Measurements from ENCODE around the gene OPCML. TPM values are rescaled to one million over a fixed set of nuclear protein-coding genes. Genes with fewer than 3 reads are reported as not detected.

Gene OPCML
- total RNA-seq, 1 donor from 2014 or later: not detected

DNA sequence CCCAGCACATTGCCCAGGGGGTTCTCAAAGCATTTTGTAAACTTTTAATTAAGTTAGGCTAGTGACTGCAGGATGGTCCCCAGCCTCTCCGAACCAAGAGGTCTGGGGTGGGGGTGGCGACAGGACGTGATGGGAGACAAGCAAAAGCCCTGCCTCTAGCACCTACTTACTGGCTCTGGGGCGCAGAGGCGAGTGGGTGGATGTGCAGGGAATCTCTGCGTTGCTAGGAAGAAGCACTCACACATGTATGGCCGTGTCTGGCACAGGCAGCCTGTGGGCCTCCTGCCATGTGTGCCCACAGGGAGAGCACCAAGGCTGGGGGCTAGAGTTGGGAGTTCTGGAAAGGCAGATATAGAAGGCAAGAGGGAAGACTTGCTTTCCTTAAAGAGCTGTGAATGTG lies 6.3 kb downstream of the OPCML start:
- DNase-seq (ENCODE audit: low spot score in 2 of 2): no peak
- H3K27me3 ChIP-seq: no peaks in the 10 kb centered on the region
- intact Hi-C loops (cut with DNase I): no loop called here
- TF ChIP-seq, protein P1, sequence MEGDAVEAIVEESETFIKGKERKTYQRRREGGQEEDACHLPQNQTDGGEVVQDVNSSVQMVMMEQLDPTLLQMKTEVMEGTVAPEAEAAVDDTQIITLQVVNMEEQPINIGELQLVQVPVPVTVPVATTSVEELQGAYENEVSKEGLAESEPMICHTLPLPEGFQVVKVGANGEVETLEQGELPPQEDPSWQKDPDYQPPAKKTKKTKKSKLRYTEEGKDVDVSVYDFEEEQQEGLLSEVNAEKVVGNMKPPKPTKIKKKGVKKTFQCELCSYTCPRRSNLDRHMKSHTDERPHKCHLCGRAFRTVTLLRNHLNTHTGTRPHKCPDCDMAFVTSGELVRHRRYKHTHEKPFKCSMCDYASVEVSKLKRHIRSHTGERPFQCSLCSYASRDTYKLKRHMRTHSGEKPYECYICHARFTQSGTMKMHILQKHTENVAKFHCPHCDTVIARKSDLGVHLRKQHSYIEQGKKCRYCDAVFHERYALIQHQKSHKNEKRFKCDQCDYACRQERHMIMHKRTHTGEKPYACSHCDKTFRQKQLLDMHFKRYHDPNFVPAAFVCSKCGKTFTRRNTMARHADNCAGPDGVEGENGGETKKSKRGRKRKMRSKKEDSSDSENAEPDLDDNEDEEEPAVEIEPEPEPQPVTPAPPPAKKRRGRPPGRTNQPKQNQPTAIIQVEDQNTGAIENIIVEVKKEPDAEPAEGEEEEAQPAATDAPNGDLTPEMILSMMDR (IDR thresholded peaks at IDR 0.05): no peak
- H3K4me1 ChIP-seq: no peaks in the 10 kb centered on the region
- no peak overlapping the region for H3K4me3 ChIP-seq
- no peaks in the 10 kb centered on the region for H3K36me3 ChIP-seq
- no peaks in the 10 kb centered on the region for H3K9me3 ChIP-seq
- no peak overlapping the region for H3K27ac ChIP-seq

DNA sequence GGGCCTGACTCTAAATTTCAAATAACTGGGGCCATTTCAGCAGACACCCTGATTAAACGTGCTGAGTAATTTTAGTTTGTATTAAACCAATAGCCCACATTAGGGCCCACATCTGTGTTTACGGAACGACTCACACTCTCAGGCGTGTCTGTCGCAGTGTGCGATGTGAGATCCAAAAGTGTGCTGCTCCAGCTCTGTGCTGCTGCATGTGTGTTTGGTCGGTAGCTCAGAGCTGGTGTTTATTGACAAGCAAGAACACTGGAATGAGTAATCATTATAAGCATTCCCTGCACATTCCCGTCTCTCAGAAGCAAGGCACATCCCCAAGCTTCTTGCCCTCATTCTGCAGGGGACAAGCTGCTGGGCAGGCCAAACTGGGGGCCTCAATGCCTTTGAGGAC lies 7.8 kb downstream of the OPCML start:
- Histone ChIP-seq H3K4me1 (no peaks in the 10 kb centered on the region), H3K36me3 (no peaks in the 10 kb centered on the region), H3K4me3 (no peak overlapping the region), H3K27ac (no peak overlapping the region), H3K27me3 (no peaks in the 10 kb centered on the region), H3K9me3 (no peaks in the 10 kb centered on the region)
- intact Hi-C loops (cut with DNase I): no loop called here
- no peak for DNase-seq (ENCODE audit: low spot score in 2 of 2)
- TF ChIP-seq, protein P1 (IDR thresholded peaks at IDR 0.05): no peak

DNA sequence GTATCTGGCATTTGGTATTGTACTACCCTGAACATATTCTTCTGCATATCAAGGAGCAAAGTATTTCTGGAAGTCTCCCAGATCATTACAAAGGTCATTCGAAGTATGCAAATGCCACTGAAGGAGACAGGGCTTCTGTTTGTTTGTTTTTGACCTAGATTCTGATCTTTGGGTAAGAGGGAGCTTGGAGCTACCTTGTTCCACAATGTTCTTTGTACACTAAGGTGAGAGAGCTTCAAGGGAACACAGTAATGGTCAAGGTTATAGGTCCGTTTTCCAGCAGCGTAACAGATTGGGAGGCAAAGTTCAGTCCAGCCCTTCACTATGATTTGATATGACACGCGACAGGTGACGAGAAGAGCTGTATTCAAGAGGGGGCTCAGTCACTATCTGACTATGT lies 10.0 kb downstream of the OPCML start:
- no peaks in the 10 kb centered on the region for H3K9me3 ChIP-seq
- H3K4me3 ChIP-seq: no peak overlapping the region
- no peak for DNase-seq (ENCODE audit: low spot score in 2 of 2)
- TF ChIP-seq, protein P1 (IDR thresholded peaks at IDR 0.05): no peak
- H3K27ac ChIP-seq: no peak overlapping the region
- no peaks in the 10 kb centered on the region for H3K36me3 ChIP-seq
- H3K27me3 ChIP-seq: no peaks in the 10 kb centered on the region
- intact Hi-C loops (cut with DNase I): no loop called here
- no peaks in the 10 kb centered on the region for H3K4me1 ChIP-seq

DNA sequence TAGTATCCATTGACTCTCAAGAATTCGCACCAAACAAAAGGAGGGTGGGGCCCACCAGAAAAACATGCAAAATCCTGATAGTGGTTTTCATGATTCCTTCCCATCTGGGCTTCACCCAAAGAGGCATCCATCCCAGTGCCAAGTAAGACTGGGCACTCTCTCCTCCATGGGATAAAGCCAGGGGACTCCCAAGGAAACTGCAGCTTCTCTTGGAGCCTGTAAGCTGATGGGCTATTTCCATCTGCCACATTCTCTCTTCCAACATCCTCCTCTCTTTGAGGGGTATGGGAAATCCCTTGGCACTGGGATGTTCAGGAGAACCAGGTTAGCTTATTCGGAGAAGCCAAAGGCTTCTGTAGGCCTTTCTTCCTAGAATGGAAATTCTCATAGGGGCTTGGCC lies 10.8 kb downstream of the OPCML start:
- H3K27ac ChIP-seq: no peak overlapping the region
- H3K36me3 ChIP-seq: no peaks in the 10 kb centered on the region
- no peaks in the 10 kb centered on the region for H3K4me1 ChIP-seq
- no peaks in the 10 kb centered on the region for H3K27me3 ChIP-seq
- intact Hi-C loops (cut with DNase I): no loop called here
- H3K4me3 ChIP-seq: no peak overlapping the region
- no peaks in the 10 kb centered on the region for H3K9me3 ChIP-seq
- TF ChIP-seq, protein P1 (IDR thresholded peaks at IDR 0.05): no peak
- DNase-seq (ENCODE audit: low spot score in 2 of 2): no peak

DNA sequence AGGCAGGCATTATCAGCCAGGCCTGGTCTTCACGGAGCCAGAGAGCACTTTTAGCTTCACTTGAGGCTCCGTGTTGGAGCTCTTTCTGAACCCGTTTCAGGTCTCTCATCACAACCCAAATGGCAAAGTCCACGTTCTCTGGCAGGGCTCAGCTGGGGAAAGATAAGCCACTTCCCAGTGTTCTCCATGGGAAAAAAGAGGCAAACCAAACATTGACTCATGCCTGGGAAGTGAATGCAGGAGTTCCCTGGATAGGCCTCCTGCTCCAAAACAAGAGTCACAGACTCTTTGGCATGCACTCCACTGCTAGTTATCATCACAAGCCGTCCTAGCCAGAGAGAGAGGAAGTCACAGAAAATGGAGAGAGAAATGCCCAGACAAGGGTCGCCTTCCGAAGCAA lies 11.6 kb downstream of the OPCML start:
- no peaks in the 10 kb centered on the region for H3K36me3 ChIP-seq
- no peak for DNase-seq (ENCODE audit: low spot score in 2 of 2)
- no peaks in the 10 kb centered on the region for H3K9me3 ChIP-seq
- TF ChIP-seq, protein P1 (IDR thresholded peaks at IDR 0.05): no peak
- peak overlapping the region in 1 of 2 donors; percentile 49 for H3K27ac ChIP-seq
- no peaks in the 10 kb centered on the region for H3K27me3 ChIP-seq
- no peak overlapping the region for H3K4me3 ChIP-seq
- H3K4me1 ChIP-seq: no peaks in the 10 kb centered on the region
- intact Hi-C loops (cut with DNase I): no loop called here

DNA sequence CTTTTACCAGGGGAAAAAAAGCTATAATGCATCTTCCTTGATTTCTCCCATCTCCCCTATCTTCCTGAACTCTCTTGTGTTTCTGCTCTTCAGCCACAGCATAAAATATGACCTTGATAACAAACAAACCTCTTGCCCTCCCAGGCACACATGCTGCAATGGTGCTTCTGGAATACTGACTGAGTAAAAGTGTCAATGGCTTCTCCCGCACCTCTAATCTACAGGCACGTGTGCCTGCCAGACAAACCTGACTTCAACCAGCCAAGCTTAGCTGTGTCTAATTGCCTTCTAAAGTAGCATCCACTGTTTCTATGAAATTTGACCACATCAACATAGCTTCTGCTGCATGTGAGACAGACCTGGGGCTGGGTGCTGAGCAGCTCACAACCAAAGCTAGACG lies 12.7 kb downstream of the OPCML start:
- no peak overlapping the region for H3K4me3 ChIP-seq
- intact Hi-C loops (cut with DNase I): no loop called here
- no peaks in the 10 kb centered on the region for H3K36me3 ChIP-seq
- H3K4me1 ChIP-seq: no peaks in the 10 kb centered on the region
- H3K9me3 ChIP-seq: no peaks in the 10 kb centered on the region
- TF ChIP-seq, protein P1 (IDR thresholded peaks at IDR 0.05): no peak
- H3K27ac ChIP-seq: no peak overlapping the region
- no peak for DNase-seq (ENCODE audit: low spot score in 2 of 2)
- no peaks in the 10 kb centered on the region for H3K27me3 ChIP-seq
